Central memory CD8-positive, alpha-beta T cell (primary cell): ENCODE results near the gene CIP2A.
"Not testable (repeated sequence)": the region's sequence is repeated elsewhere in the genome, so short reads cannot be mapped to it uniquely, and the experiment has no call there.

Experiments used
- ATAC-seq: fragments of 150-1000 bp; cut with Tn5 transposase; replicated peaks from 2 replicates; pipeline ENCODE4 v1.10.0; 2022; ENCODE audit warnings: mild to moderate bottlenecking, moderate FRiP score, moderate number of reproducible peaks; ENCODE audit not compliant: poor library complexity, severe bottlenecking; ENCODE audit errors: extremely low read depth
- DNase-seq, 2 donors: peaks; one replicate each; pipeline ENCODE4 v3.0.0; 2021; ENCODE audit warnings: low spot score in 2 of 2
- H3K27ac Mint-ChIP-seq: one replicate; pipeline ENCODE4 v1.8.0; 2022; ENCODE audit warnings: low read depth, mild to moderate bottlenecking, moderate library complexity, mixed read lengths
- H3K27me3 Mint-ChIP-seq: one replicate; pipeline ENCODE4 v1.8.0; 2022; ENCODE audit warnings: mixed read lengths
- H3K36me3 Mint-ChIP-seq: one replicate; pipeline ENCODE4 v1.8.0; 2022; ENCODE audit warnings: mild to moderate bottlenecking, moderate library complexity, mixed read lengths; ENCODE audit not compliant: insufficient read depth
- H3K4me1 Mint-ChIP-seq: one replicate; pipeline ENCODE4 v1.8.0; 2022; ENCODE audit warnings: mixed read lengths
- H3K4me3 Mint-ChIP-seq: one replicate; pipeline ENCODE4 v1.8.0; 2022; ENCODE audit warnings: mild to moderate bottlenecking, moderate library complexity, mixed read lengths
- H3K9me3 Mint-ChIP-seq: one replicate; pipeline ENCODE4 v1.8.0; 2022; ENCODE audit warnings: mixed read lengths

Gene CIP2A

GRCh38 chr3:108589081-108589997 lies at the start of gene CIP2A, which contains the start of gene DZIP3:
CIP2A (minus strand) TSS chr3:108589438; CDS start chr3:108589375, 63 bp downstream.
DZIP3 (plus strand) TSS chr3:108589722; CDS start chr3:108605407, 15,685 bp downstream.
- Mint-ChIP-seq H3K27ac (peak within 1 kb of the TSS; percentile 98), H3K27me3 (no peaks in the 10 kb centered on the region), H3K36me3 (peaks cover 14% of the 10 kb centered on the region), H3K4me3 (peak within 1 kb of the TSS; percentile 93), H3K9me3 (no peaks in the 10 kb centered on the region), H3K4me1 (peaks cover 37% of the 10 kb centered on the region)
- peak; percentile 80 for ATAC-seq
- peak; percentile 77 to 86 for DNase-seq

GRCh38 chr3:108629974-108630373 lies 40.7 kb upstream of the CIP2A start:
- no peaks in the 10 kb centered on the region for H3K9me3 Mint-ChIP-seq
- no peak for ATAC-seq

GRCh38 chr3:108623504-108623903 lies 34.3 kb upstream of the CIP2A start:
- Mint-ChIP-seq H3K9me3 (no peaks in the 10 kb centered on the region), H3K36me3 (peaks cover 10% of the 10 kb centered on the region), H3K27ac (no peak overlapping the region), H3K4me3 (no peak overlapping the region), H3K4me1 (no peaks in the 10 kb centered on the region), H3K27me3 (no peaks in the 10 kb centered on the region)
- no peak for ATAC-seq
- no peak for DNase-seq

More at GRCh38 chr3:108629974-108630373, 40.7 kb upstream of the CIP2A start:
- Mint-ChIP-seq H3K4me3 (no peak overlapping the region), H3K4me1 (no peaks in the 10 kb centered on the region), H3K36me3 (peaks cover 7% of the 10 kb centered on the region), H3K27ac (no peak overlapping the region), H3K27me3 (no peaks in the 10 kb centered on the region)
- no peak for DNase-seq

DNA sequence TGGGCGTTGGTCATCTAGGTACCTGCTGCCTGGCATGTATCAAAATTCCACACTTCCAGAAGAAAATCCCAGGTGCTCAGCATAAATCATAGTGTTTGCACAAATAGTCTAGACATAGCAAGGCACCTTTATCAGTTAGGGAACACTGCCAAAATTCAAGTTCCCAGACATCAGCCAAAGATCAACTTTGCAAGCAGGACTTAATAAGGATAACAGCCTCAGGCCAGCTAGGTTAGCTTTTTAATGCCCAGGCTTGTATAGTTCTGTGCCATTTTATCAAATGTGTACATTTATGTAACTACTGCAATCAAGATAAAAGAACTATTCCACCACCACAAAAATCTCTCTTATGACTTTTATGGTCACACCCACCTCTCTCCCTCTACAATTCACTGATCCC lies 31.0 kb upstream of the CIP2A start:
- no peaks in the 10 kb centered on the region for H3K27me3 Mint-ChIP-seq
- ATAC-seq (no peak), DNase-seq (no peak)
- peaks cover 17% of the 10 kb centered on the region for H3K36me3 Mint-ChIP-seq
- no peaks in the 10 kb centered on the region for H3K4me1 Mint-ChIP-seq
- no peaks in the 10 kb centered on the region for H3K9me3 Mint-ChIP-seq
- no peak overlapping the region for H3K27ac Mint-ChIP-seq
- no peak overlapping the region for H3K4me3 Mint-ChIP-seq

- not testable (repeated sequence) for H3K4me1 Mint-ChIP-seq, ATAC-seq, H3K27ac Mint-ChIP-seq, H3K9me3 Mint-ChIP-seq, H3K4me3 Mint-ChIP-seq, H3K27me3 Mint-ChIP-seq, DNase-seq
- H3K36me3 Mint-ChIP-seq, result peaks cover 12% of the 10 kb centered on the region
Observed at GRCh38 chr3:108616090-108616489, 26.9 kb upstream of the CIP2A start.

DNA sequence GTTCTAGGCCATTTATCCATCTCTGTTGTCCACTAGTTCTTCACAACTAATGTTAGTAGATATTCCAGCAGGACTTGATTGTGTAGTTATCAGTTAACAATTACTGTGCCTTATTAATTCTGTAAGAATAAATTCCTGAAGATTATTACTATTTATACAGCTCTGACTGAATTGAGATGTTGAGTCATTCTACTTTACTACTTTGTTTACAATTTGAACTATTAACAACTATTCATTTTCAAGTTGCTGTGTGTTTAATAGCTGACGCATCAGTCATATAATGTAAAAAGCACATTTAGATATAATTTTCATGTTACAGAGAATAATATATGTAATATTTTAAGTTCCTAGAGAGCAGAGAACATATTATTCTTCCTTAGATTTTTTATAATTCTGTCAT lies 21.4 kb upstream of the CIP2A start:
- H3K4me1 Mint-ChIP-seq, result peaks cover 15% of the 10 kb centered on the region
- no peak overlapping the region for H3K4me3 Mint-ChIP-seq
- DNase-seq (no peak), ATAC-seq (no peak)
- no peaks in the 10 kb centered on the region for H3K27me3 Mint-ChIP-seq
- H3K36me3 Mint-ChIP-seq, result peaks cover 5% of the 10 kb centered on the region
- no peak overlapping the region for H3K27ac Mint-ChIP-seq
- no peaks in the 10 kb centered on the region for H3K9me3 Mint-ChIP-seq

GRCh38 chr3:108608750-108609149 lies 19.5 kb upstream of the CIP2A start:
- H3K9me3 Mint-ChIP-seq, result no peaks in the 10 kb centered on the region
- H3K4me1 Mint-ChIP-seq, result peaks cover 34% of the 10 kb centered on the region
- H3K36me3 Mint-ChIP-seq, result peaks cover 4% of the 10 kb centered on the region
- H3K27ac Mint-ChIP-seq, result no peak overlapping the region
- H3K27me3 Mint-ChIP-seq, result no peaks in the 10 kb centered on the region
- ATAC-seq, result no peak
- no peak overlapping the region for H3K4me3 Mint-ChIP-seq
- DNase-seq, result no peak

DNA sequence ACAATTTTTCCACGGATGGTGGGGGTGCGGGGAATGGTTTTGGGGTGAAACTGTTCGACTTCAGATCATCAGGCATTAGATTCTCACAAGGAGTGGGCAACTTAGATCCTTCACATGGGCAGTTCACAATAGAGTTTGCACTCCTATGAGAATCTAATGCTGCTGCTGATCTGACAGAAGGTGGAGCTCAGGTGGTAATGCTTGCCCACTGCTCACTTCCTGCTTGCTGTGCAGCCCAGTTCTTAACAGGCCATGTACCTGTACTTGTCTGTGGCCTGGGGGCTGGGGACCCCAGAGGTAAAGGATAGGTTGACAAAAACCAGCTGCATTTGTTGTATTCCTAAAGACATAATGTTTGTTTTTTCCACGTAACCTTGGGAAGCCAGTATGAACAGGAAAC lies 16.3 kb upstream of the CIP2A start:
- Mint-ChIP-seq H3K27ac (no peak overlapping the region), H3K9me3 (no peaks in the 10 kb centered on the region), H3K4me1 (peaks cover 56% of the 10 kb centered on the region), H3K36me3 (peaks cover 8% of the 10 kb centered on the region), H3K27me3 (no peaks in the 10 kb centered on the region), H3K4me3 (no peak overlapping the region)
- DNase-seq (no peak), ATAC-seq (no peak)

GRCh38 chr3:108605028-108605427 lies 15.8 kb upstream of the CIP2A start:
- H3K9me3 Mint-ChIP-seq, result no peaks in the 10 kb centered on the region
- H3K4me1 Mint-ChIP-seq, result peaks cover 56% of the 10 kb centered on the region
- no peak overlapping the region for H3K4me3 Mint-ChIP-seq
- H3K27me3 Mint-ChIP-seq, result no peaks in the 10 kb centered on the region
- no peak overlapping the region for H3K27ac Mint-ChIP-seq
- DNase-seq (no peak), ATAC-seq (no peak)
- peaks cover 8% of the 10 kb centered on the region for H3K36me3 Mint-ChIP-seq

DNA sequence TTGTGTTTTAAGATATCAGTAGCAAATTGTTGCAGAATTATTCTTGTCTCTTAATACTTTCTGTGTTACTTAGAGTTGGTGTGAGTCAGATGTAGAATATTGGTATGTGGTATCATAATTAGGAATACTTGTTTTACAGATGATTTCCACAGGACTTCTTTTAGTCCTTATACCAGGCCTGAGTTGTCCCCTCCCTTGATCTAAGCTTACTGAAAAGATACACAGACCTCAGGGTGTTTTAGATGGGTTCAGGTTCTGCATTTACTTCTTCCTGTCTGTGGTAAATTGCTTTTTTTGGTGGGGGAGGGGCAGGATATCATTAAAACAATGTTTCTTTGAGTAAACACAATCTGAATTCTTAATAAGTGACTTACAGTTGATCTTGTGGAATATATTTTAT lies 14.5 kb upstream of the CIP2A start:
- Mint-ChIP-seq H3K4me1 (peaks cover 52% of the 10 kb centered on the region), H3K27me3 (no peaks in the 10 kb centered on the region), H3K36me3 (peaks cover 6% of the 10 kb centered on the region), H3K4me3 (peak overlapping the region; percentile 68), H3K9me3 (no peaks in the 10 kb centered on the region), H3K27ac (peak overlapping the region; percentile 89)
- no peak for DNase-seq
- ATAC-seq, result peak; percentile 47

DNA sequence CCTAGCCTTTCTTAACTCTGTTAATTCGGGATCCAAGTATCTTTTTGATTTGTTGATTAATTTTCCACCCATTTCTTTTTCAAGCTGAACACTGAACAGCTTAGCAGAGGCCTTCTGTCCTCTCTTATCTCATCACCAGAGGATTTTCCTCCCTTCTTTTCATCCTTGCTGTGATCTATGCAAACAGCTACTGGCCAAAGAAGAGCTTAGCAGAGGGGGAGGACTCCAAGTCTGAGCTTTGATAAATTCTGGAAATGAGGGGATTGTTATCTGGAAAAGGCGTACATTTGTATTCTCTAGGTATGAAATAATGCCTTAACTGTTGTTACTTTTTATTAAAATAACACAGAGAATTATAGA lies 13.7 kb upstream of the CIP2A start:
- Mint-ChIP-seq H3K36me3 (peaks cover 6% of the 10 kb centered on the region), H3K4me1 (peaks cover 50% of the 10 kb centered on the region), H3K27me3 (no peaks in the 10 kb centered on the region), H3K27ac (peak overlapping the region; percentile 89), H3K4me3 (peak overlapping the region; percentile 68), H3K9me3 (no peaks in the 10 kb centered on the region)
- DNase-seq, result no peak
- ATAC-seq, result no peak

DNA sequence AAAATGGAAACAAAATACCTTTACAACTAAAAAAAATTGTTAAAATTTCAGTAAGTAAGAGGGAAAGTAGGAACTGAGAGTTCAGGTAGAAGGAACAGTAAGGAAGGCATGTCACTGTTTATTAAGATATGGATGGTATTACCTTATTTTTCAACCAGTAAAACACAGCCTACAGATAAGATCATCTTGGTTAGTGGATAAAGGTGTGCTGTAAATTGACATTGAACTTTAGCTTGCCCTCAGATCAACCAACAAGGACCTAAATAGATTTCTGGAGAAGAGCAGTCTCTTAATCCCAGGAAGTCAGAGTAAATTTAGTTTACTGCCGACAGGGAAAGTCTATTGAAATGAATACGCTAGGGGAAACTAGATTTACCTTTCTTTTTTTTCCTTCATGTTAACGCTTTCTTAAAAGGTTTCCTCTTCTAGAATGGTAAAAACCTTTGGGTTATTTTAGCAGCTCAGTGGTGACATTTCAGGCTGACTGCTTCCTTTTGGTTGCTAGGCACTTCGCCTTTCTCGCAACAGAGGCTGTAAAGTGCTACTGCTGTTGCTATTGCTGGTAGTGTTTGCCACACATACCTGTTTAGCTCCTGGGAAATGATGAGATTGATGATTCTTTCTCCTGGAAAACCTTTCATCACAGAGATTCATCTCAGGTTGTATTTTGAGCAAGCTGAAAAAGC lies 13.2 kb upstream of the CIP2A start:
- peak; percentile 83 for ATAC-seq
- peak overlapping the region; percentile 89 for H3K27ac Mint-ChIP-seq
- H3K4me1 Mint-ChIP-seq, result peaks cover 50% of the 10 kb centered on the region
- H3K4me3 Mint-ChIP-seq, result peak overlapping the region; percentile 68
- H3K36me3 Mint-ChIP-seq, result peaks cover 6% of the 10 kb centered on the region
- no peaks in the 10 kb centered on the region for H3K9me3 Mint-ChIP-seq
- H3K27me3 Mint-ChIP-seq, result no peaks in the 10 kb centered on the region
- DNase-seq, result peak in 1 of 2 donors; percentile 38
